ENCODE results near the gene MEG3. TPM values are rescaled to one million over a fixed set of nuclear protein-coding genes. Genes with fewer than 3 reads are reported as not detected.

MEG3 gene
- total RNA-seq, 3 donors from 2014 or later (not counting 1 experiment from before 2014, with no cell fraction given), result 1.0 to 6.6 (median 1.9) TPM

DNA sequence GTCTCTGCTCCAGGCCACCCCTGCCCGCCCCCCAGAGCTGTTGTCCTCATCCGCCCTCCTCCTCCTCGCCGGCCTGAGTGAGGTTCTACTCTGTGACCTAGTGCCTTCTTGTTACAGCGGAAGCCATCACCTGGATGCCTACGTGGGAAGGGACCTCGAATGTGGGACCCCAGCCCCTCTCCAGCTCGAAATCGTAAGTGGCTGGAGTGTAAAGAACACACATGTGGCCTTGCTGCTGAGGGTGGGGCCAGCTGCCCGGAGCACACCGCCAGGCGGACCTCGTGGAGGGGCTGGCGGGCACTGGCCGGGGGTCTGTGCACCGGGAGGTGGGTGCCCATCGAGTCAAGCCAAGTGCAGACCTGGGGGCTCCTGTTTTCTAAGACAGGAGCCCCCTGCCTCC, 19.4 kb downstream of the MEG3 start:
- Mint-ChIP-seq H3K9me3 (no peaks in the 10 kb centered on the region), H3K27me3 (ENCODE audit: low read depth in 2 of 2) (no peaks in the 10 kb centered on the region), H3K4me1 (no peaks in the 10 kb centered on the region), H3K4me3 (no peak overlapping the region), H3K36me3 (no peaks in the 10 kb centered on the region), H3K27ac (no peak overlapping the region)
- no peak overlapping the region for H3K27ac ChIP-seq (ENCODE audit: low read length)
- no peaks in the 10 kb centered on the region for H3K9me3 ChIP-seq (ENCODE audit: control insufficient read depth, insufficient read depth, low read length)
- TF ChIP-seq, protein P1, sequence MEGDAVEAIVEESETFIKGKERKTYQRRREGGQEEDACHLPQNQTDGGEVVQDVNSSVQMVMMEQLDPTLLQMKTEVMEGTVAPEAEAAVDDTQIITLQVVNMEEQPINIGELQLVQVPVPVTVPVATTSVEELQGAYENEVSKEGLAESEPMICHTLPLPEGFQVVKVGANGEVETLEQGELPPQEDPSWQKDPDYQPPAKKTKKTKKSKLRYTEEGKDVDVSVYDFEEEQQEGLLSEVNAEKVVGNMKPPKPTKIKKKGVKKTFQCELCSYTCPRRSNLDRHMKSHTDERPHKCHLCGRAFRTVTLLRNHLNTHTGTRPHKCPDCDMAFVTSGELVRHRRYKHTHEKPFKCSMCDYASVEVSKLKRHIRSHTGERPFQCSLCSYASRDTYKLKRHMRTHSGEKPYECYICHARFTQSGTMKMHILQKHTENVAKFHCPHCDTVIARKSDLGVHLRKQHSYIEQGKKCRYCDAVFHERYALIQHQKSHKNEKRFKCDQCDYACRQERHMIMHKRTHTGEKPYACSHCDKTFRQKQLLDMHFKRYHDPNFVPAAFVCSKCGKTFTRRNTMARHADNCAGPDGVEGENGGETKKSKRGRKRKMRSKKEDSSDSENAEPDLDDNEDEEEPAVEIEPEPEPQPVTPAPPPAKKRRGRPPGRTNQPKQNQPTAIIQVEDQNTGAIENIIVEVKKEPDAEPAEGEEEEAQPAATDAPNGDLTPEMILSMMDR (IDR thresholded peaks at IDR 0.05), result no peak
- no peaks in the 10 kb centered on the region for H3K27me3 ChIP-seq (ENCODE audit: control insufficient read depth, insufficient read depth, low read length)
- DNase-seq (no peak), ATAC-seq (no peak)
- no peaks in the 10 kb centered on the region for H3K4me1 ChIP-seq (ENCODE audit: control insufficient read depth, insufficient read depth, low read length)
- no peak overlapping the region for H3K4me3 ChIP-seq (ENCODE audit: low read length)
- 93% methylated on average over 17 of the region's 17 CpGs for WGBS (ENCODE audit: insufficient coverage)
- H3K36me3 ChIP-seq (ENCODE audit: control insufficient read depth, insufficient read depth, low read length), result no peaks in the 10 kb centered on the region
- intact Hi-C loops (cut with micrococcal nuclease), result no loop called here

DNA sequence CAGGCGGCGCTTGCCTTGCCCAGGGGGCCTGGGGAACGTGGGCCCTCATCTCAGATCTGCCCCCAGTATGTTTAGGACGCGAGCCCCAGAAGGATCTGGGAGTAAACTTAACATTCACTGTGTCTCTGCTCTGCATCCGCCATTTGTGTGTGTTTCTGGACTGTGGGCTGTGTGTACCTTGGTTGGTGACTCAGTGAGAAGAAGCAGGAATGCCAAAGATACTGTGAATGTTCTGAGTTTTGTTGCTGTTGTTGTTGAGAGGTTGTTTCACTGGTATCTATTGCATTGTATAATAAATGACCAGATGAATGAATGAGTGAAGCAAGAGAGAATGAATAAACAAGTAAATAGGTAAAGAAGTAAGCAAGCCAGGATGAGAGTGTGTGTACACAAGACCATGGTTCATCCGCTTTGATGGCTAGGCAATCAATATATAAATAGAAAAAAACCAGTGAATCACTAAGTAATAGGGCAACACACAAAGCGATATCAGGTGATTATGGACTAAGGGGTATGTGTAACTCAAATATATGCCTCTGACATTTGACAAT, 20.5 kb downstream of the MEG3 start:
- H3K4me1 Mint-ChIP-seq, result no peaks in the 10 kb centered on the region
- no peaks in the 10 kb centered on the region for H3K27me3 Mint-ChIP-seq (ENCODE audit: low read depth in 2 of 2)
- Histone ChIP-seq H3K27me3 (ENCODE audit: control insufficient read depth, insufficient read depth, low read length) (no peaks in the 10 kb centered on the region), H3K9me3 (ENCODE audit: control insufficient read depth, insufficient read depth, low read length) (no peaks in the 10 kb centered on the region), H3K4me1 (ENCODE audit: control insufficient read depth, insufficient read depth, low read length) (no peaks in the 10 kb centered on the region), H3K27ac (ENCODE audit: low read length) (no peak overlapping the region), H3K36me3 (ENCODE audit: control insufficient read depth, insufficient read depth, low read length) (no peaks in the 10 kb centered on the region), H3K4me3 (ENCODE audit: low read length) (no peak overlapping the region)
- DNase-seq, result no peak
- TF ChIP-seq, protein P1 (IDR thresholded peaks at IDR 0.05), result no peak
- H3K27ac Mint-ChIP-seq, result no peak overlapping the region
- no peak for ATAC-seq
- H3K9me3 Mint-ChIP-seq, result no peaks in the 10 kb centered on the region
- no peaks in the 10 kb centered on the region for H3K36me3 Mint-ChIP-seq
- intact Hi-C loops (cut with micrococcal nuclease), result no loop called here
- H3K4me3 Mint-ChIP-seq, result no peak overlapping the region
- 86% methylated on average over 7 of the region's 8 CpGs for WGBS (ENCODE audit: insufficient coverage)

DNA sequence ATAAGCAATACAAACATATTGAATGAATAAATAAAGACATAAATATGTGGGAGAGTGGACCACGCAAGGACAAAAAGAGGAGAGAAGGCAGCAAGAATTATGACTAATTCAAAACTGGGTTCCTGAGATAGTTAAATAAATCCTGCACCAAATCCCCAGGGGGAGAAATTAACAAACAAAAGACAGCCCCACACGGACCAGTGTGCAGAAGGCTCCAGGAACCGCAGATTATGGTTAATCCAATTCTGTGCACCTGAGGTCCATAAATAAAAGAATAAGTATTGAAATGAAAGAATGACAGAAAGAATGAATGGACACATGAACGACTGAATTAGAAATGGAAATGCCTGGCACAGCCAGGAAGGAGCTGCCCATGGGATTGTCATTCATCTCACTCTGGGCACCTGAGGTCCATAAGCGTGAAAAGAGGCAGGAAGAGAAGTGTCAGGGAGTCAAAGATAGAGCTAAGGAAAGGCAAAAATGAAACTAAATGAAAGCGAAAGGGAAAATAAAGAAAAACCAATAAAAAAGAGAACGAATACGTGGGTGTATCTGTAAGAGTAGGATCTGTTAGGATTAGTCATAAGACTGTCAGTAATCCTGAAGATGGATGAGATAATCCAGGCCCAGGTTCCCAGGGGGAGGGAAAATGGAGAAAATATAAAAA, 23.3 kb downstream of the MEG3 start:
- no peak overlapping the region for H3K27ac Mint-ChIP-seq
- no peaks in the 10 kb centered on the region for H3K9me3 Mint-ChIP-seq
- WGBS (ENCODE audit: insufficient coverage), result 27% methylated on average over 8 of the region's 8 CpGs
- no peaks in the 10 kb centered on the region for H3K9me3 ChIP-seq (ENCODE audit: control insufficient read depth, insufficient read depth, low read length)
- no peak overlapping the region for H3K4me3 ChIP-seq (ENCODE audit: low read length)
- no peak overlapping the region for H3K4me3 Mint-ChIP-seq
- no peaks in the 10 kb centered on the region for H3K27me3 ChIP-seq (ENCODE audit: control insufficient read depth, insufficient read depth, low read length)
- DNase-seq, result no peak
- H3K36me3 Mint-ChIP-seq, result no peaks in the 10 kb centered on the region
- peak in 2 of 3 donors; percentile 43 to 44 for ATAC-seq
- H3K27me3 Mint-ChIP-seq (ENCODE audit: low read depth in 2 of 2), result no peaks in the 10 kb centered on the region
- H3K4me1 ChIP-seq (ENCODE audit: control insufficient read depth, insufficient read depth, low read length), result no peaks in the 10 kb centered on the region
- no peaks in the 10 kb centered on the region for H3K36me3 ChIP-seq (ENCODE audit: control insufficient read depth, insufficient read depth, low read length)
- no peak overlapping the region for H3K27ac ChIP-seq (ENCODE audit: low read length)
- H3K4me1 Mint-ChIP-seq, result no peaks in the 10 kb centered on the region
- intact Hi-C loops (cut with micrococcal nuclease), result no loop called here
- TF ChIP-seq, protein P1 (IDR thresholded peaks at IDR 0.05), result no peak

Data from natural killer cell (primary cell).